HG03469 (cell line): ENCODE measurements around the gene DCTPP1.
"Not testable (repeated sequence)": the region's sequence is repeated elsewhere in the genome, so short reads cannot be mapped to it uniquely, and the experiment has no call there.

Experiments used
- ATAC-seq: cut with Tn5 transposase; IDR thresholded peaks from one replicate; pipeline ENCODE4 v1.9.1; 2021; ENCODE audit warnings: mild to moderate bottlenecking, moderate library complexity, moderate number of reproducible peaks; ENCODE audit not compliant: unreplicated experiment

Gene DCTPP1

DNA sequence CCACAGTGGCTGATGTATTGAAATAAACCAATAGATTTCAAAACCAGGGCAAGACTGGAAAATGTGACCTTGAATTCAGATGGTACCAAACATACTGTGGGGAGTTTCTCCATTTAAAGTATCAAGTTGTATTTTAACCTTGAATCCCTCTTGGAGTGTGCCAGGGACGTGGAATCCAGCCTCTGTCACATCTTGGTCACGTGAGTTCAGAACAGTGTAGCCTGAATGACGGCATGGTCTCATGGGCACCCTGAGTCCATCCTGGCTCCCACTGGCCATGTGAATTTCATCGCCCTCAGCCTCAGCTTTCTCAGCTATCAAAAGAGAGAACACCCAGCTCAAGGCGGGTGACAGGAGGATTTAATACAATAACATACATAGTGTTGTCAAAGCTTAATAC, 15.7 kb downstream of the DCTPP1 start:
- ATAC-seq = no peak

DNA sequence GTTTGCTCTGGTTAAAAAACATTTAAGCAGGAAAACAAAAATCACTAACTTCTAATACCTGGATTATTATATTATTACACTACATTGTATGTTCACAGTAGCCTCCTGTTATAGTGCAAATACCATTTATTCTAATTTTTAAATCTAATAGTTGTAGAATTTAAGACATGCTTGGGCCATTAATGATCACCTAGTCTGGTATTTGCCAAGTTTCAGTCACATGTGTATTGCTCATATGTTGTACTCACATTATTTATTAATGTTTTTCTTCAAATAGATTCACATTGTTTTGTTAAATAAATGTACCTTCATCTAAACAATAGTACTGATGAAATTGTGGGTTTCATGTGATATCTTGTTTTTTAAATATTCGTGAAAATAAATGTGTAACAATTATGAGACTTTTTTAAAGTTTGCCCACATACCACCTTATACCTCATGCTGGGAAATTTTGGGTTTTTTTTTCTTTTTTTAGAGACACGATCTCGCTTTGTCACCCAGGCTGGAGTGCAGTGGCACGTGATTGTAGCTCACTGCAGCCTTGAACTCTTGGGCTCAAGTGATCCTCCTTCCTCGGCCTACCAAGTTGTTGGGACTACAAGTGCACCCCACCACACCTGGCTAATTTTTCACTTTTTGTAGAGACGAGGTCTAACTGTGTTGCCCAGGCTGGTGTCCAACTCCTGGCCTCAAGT, 16.6 kb downstream of the DCTPP1 start:
- ATAC-seq = no peak

DNA sequence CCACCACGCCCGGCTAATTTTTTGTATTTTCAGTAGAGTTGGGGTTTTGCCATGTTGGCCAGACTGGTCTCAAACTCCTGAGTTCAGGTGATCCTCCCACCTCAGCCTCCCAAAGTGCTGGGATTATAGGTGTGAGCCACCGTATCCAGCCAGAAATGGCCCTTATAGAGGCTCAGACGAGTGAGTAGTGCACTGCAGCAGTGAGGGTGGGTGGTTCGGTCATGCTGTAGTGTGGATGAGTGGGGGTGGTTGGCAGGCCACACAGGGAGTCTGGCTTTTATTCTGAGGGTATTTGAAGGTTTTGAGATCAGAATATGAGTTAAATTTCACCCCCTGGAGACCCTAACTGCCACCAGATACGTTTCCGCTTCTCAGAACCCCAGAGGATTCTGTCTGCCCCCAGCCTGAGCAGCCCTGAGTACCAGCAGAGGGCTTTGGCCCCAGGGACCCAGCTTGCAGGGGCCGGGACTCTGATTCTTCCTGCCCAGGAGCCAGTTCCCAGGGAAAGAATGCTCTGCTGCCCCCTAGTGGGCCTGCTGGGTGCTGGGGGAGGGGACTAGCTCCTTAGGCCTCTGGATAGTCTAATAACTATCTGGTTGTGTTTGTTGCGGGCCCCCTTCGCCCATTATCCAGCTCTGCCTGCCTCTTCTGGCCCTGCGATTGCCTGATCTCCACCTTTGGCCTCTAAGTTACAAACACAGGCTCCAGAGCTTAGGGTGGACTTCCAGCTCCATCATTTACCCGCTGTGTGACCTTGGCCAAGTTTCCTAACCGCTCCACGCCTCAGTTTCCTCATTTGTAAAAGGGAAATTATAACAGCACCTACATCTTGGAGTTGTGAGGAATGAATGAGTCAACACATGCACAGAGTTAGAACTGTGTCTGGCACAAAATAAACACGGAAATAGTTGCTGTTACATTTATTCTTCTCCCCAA, 20.4 kb downstream of the DCTPP1 start:
- ATAC-seq = no peak

DNA sequence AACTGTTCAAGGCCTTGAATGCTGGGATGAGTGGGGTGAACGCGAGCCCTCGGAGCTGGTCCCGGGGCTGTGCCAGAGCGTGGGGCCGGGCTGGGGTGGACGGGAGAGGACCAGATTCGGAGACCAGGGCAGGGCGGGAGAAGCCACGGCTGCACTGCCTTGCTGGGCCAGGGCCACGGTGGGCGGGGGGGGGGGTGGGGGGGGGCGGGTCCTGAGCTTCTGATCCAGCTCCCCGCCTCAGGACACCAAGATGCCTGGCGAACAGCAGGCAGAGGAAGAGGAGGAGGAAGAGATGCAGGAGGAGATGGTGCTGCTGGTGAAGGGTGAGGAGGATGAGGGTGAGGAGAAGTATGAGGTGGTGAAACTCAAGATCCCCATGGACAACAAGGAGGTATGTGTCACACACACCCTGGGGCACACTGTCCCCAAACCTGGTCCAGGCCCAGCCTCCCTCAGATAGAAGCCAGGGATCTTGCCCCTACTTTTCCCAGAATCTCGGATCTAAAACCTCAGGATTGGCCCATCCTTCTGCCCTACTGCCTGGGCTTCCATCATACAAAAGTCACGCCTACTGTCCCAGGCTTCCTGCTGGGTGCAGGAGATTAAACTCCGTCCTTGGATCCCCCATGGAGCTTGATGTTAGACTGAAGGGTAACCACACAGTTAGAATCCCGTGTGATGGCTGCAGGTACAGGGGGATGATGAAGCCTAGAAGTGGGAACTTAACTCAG, 21.9 kb downstream of the DCTPP1 start:
- ATAC-seq = no peak

DNA sequence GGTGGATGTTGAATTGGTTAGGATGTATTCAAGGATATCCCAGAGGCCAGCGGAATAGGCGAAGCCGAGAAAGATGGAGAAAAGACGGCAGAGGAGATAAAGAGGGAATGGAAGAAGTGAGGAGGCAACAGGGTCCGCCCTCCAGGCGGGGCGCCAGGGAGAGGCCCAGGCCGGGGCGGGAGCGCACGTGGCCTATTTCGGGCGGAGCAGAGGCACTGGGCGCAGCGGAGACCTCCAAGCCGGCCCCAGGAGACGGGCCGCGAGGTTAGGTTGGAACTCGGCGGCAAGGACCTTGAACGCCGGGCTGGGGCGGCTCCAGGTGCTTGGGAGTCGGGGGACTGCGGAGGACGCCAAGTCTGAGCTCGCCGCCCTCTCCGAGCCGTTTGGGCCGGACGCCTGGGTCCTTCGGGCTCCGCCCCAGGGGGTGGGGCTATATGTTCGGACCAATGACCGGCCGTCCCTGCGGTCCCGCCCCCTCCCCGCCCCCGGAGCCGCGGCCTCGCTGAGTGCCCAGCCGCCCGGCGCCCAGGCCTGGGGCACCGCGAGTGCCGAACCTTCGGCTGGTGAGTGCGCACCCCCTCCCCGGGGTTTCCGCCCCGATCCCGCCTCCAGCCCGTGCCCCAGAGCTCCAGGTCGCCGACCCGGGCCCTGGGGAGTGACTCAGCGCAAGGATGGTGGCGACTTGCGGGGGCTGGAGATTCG, 22.6 kb downstream of the DCTPP1 start, which contains the start of gene ZNF771:
TSS of gene ZNF771 (plus strand) at position 505 of the 702 bp plus-strand sequence. CDS start 448 bp downstream, outside the sequence.
- ATAC-seq = no peak

DNA sequence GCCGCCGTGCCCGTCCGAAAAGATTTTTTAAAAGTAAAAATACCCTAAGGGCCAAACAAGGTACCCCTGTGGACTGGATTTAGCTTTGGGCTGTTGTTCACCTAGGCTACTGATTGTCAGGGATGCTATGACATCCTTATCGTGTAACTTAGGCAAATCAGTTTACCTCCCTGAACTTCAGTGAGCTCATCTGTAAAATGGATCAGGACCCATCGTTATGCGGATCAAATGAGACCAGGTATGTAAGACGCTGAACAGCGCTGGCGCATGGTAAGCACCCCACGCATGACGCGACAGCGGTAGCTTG, 23.1 kb downstream of the DCTPP1 start:
- ATAC-seq = no peak

DNA sequence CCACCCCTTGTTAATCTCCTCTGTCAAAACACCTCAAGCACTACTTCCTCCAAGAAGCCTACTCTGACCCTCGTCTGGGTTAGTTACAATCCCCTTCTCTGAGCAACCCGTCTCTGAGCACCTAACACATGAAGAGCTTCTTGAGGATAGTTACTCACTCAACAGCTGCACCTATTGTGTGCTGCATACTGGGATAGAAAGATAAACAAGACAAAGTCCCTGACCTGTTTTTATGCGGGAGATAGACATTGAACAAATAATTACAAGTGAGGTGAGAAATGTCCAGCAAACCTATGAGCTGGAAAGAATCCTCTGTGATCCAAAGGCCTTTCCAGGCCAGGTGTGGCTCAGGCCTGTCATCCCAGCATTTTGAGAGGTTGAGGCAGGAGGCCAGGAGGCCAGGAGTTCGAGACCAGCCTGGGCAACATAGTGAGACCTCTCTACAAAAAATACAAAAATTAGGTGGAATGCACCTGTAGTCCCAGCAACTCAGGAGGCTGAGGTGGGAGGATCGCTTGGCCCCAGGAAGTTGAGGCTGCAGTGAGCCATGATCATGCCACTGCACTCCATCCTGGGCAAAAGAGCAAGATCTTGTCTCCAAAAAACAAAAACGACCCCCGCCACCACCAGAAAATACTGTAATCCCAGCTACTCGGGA, 27.9 kb downstream of the DCTPP1 start:
- ATAC-seq = no peak

DNA sequence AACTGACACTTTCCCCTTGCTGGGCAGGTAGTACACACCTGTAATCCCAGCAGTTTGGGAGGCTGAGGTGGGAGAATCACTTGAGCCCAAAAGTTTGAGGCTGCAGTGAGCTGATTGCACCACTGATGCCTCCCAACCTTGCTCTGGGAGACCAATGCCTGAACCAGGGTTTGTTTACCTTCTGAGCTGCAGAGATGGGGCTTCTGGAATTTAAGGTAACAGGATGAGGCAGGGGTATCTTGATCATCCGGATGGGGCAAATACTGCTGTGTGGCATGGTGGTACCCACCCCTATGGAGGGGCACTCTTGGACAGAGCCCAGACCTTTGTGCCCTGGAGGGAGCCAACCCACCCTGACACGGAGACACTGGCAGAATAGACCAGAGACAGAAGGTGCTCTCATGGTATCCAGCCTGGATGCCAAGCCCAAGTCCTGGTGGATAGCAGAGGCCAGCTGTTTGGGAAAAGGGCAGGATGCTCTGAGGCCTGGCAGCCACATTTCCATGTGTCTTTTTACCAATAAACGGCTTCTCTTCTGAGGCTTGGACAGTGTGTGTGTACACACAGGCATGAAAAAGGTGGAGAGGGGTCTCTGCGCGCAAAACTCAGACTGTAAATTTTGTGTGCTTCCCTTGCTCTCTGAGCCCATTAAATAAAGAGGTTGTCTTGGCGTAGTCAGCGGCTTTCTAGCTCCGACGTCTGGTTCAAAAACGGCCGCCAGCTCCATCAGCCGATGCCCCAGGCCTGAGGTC, 30.2 kb downstream of the DCTPP1 start:
- no peak for ATAC-seq

DNA sequence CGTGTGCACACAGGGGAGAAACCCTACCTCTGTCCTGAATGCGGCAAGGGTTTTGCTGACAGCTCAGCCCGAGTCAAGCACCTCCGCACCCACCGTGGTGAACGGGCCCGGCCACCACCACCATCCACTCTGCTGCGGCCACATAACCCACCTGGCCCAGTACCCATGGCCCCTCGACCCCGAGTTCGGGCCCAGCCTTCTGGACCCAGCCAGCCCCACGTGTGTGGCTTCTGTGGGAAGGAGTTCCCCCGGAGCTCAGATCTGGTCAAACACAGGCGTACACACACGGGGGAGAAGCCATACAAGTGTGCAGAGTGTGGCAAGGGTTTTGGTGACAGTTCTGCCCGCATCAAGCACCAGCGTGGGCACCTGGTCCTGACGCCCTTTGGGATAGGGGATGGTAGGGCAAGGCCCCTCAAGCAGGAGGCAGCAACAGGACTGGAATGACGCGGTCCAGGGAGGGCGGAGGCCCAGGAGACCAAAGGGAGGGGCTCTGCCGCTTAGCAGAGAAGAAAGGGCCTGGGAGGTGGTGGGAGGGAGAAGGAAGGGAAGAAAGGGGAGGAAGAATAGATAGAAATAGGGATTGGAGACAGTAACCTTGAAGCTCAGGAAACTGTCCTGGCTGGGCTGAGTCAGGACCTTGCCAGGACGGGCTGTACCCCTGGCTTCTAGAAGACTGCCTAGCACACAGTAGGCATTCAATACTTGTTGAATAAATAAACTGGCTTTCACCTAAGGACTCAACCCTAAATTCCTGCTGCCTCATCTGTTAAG, 31.0 kb downstream of the DCTPP1 start:
- ATAC-seq = no peak

DNA sequence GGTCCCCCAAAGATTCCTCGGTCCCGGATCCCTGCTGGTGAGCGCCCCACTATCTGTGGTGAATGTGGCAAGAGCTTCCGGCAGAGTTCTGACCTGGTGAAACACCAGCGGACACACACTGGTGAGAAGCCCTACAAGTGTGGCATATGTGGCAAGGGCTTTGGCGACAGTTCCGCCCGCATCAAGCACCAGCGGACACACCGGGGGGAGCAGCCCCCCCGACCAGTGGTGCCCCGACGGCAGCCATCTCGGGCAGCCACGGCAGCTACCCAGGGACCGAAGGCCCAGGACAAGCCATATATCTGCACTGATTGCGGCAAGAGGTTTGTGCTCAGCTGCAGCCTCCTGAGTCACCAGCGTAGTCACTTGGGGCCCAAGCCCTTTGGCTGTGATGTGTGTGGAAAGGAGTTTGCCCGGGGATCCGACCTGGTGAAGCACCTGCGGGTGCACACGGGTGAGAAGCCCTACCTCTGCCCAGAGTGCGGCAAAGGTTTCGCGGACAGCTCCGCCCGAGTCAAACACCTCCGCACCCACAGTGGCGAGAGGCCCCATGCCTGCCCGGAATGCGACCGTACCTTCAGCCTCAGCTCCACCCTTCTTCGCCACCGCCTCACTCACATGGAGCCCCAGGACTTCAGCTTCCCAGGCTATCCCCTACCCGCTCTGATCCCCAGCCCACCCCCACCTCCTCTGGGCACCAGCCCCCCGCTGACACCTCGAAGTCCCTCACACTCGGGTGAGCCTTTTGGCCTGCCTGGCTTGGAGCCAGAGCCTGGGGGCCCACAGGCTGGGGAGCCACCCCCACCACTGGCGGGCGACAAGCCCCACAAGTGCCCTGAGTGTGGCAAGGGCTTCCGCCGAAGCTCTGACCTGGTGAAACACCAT, 31.8 kb downstream of the DCTPP1 start:
- ATAC-seq = no peak

DNA sequence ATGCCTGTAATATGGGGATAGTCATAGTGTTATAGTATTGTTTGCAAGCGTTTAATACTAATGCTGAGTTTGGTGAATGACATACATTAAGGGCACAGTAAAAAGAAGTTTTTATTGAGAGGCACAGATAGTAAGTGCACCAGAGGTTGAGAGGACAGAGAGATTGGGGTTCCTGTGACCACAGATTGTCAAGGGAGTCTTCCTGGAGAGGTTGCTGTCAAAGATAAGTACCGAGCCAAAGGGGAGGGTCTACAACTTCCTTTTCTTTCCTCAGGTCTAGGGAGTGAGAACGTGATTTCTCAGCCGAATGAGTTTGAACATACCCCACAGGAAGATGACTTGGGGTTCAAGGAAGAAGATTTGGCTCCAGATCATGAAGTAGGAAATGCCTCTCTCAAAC, 32.8 kb downstream of the DCTPP1 start:
- no peak for ATAC-seq

DNA sequence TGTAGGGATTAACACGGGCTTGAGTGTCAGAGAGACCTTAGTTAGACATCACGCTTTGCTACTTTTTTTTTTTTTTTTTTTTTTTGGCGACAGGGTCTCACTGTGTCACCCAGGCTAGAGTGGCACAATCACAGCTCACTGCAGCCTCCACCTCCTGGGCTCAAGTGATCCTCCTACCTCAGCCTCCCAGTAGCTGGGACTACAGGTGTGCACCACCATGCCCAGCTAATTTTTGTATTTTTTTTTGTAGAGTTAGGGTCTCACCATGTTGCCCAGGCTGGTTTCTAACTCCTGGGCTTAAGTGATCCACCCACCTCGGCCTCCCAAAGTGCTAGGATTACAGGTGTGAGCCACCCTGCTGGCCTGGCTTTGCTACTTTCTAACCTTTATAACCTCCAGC, 33.2 kb downstream of the DCTPP1 start:
- not testable (repeated sequence) for ATAC-seq

DNA sequence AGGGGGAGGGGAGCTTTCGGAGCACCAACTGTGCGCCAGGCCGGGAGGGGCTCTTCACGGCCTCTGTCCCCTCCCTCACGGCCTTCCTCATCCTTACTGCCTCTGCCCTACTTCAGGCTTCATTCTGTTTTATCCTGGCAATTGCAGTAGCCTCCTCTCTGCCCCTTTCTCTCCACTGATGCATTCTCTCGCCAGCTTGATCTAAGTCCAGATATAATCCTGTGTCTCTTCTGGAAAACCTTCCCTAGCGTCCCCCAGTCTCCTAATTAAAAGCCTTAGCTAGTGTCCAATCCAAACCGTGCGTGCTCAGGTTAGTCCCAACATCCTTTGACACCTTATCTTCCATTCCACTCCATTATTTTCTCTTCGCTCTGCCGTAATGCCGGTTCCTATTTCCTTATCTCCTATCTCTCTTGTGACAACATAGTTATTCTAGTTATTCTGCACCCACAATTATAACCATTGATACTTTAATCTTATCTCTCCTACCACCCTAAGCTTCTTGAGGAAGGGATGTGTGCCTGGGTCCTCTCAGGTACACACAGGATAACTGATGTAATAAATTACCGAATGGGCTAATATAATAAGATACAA, 33.7 kb downstream of the DCTPP1 start:
- ATAC-seq = no peak

DNA sequence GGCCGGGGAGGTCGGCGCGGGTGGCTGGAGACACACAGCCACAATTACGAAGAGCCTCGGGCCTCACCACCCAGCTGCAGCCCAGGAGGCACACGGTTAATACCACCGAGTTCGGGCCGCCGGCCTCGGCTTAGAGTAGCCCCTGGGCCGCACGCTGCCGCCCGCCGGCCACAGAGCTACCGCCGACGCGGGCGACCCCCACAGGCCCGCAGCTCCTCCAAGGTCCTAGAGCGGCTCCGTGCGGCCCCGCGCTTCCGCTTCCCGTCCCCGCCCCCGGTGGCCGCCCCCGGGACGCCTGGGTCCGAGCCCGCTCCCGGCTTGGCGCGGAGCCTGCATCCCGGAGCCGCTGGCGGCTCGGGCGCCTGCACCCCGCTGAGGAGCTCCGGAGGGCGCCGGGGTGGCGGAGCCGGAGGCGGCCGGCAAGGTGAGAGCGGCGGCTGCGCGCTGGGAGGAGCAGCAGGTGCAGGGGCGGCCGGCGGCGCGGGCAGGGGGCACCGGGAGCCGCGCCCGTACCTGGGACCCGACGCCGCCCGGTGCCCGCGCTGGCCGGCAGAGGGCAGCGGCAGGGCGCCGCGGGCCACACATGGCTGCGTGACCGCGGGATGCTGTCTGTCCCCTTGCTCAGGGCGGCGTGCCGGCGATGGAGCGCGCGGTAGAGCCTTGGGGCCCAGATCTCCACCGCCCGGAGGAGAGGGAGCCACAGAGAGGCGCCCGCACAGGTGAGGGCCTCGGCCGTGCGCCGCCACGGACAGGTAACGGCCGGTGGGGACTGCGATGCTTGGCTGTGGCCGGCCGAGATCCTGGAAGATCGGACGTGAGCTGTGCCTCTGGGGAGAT, 34.5 kb downstream of the DCTPP1 start, which contains the start of gene ZNF48:
TSS of gene ZNF48 (plus strand) at position 266 of the 837 bp plus-strand sequence. CDS start at position 641, 375 bp downstream.
- ATAC-seq = peak; percentile 54

DNA sequence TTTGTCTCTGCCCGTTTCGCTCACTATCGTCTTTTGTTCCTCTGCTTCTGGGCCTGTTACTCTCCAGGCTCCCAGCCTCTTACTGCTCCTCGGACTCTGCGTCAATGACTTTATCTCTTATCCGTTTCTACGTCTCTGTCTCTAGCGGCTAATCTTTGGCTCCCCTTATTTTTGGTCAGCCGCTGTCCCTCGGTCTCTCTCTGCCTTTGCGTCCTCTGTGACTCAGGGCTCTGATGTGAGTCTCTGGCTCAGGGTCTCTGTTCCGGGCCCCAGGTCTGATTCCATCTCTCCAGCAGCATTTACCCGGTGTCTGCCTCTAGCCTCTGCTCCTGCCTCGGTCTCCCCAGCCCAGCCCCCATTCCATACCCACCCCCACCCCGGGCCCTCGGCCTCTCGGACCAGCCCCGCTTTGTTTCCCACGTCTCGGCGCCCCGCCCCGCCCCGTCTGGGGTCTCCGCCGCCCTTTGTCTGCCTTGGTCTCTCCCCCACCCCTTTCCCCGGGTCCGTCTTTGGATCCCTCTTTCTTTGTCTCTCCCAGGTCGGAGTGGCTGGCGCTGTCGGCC, 35.2 kb downstream of the DCTPP1 start:
- ATAC-seq = no peak

DNA sequence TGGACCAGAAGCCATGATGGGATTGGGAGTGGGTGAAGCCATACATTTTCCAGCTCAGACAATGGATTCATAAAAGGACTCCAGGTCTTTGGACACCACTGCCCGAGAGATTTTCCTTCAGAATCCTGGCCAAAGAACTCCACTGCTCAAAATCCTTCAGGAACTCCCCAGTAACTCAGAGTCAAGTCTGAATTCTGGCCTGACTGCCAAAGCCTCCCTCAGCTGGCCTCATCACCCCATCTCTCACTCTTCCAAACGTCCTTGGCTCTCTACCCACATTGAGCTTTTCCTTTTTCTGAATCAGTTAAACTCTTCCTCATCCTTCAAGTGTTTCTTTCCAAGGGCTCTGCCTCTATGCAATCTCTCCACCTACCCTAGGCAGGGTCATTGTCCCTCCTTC, 46.3 kb downstream of the DCTPP1 start:
- ATAC-seq = no peak
